ENCODE data around the gene PRKCZ. TPM values are rescaled to one million over a fixed set of nuclear protein-coding genes. Genes with fewer than 3 reads are reported as not detected.

The PRKCZ gene
- total and polyA plus RNA-seq, 2 experiments from 2014 or later, result 26.2 to 36.9 TPM

- peaks cover 25% of the 10 kb centered on the region for H3K36me3 Mint-ChIP-seq (ENCODE audit: low read depth)
- TF ChIP-seq STAT1 (IDR thresholded peaks at IDR 0.05; ENCODE audit: unreplicated experiment) (no peak), ZNF462 (CRISPR knock-in tag; IDR thresholded peaks at IDR 0.05) (no peak), ZNF331 (CRISPR knock-in tag; IDR thresholded peaks at IDR 0.05; ENCODE audit: low read depth) (no peak), CTCF (conservative IDR thresholded peaks at IDR 0.05; ENCODE audit: low read depth in 2 of 2) (no peak), EZH2 (IDR thresholded peaks at IDR 0.05; ENCODE audit: low read depth, unreplicated experiment) (no peak)
- no peak overlapping the region for H2AFZ ChIP-seq
- no peaks in the 10 kb centered on the region for H3K27me3 ChIP-seq (ENCODE audit: insufficient read depth)
- ATAC-seq (peak; percentile 18; the same call in 2 of the 3 replicates), DNase-seq (ENCODE audit: low spot score) (no peak)
- H3K27ac Mint-ChIP-seq, result no peak overlapping the region
- H3K4me1 ChIP-seq (ENCODE audit: insufficient read depth), result no peaks in the 10 kb centered on the region
- H3K9me2 ChIP-seq (ENCODE audit: insufficient read depth), result no peaks in the 10 kb centered on the region
- H3K4me3 ChIP-seq, result no peak overlapping the region
- no peaks in the 10 kb centered on the region for H3K36me3 ChIP-seq (ENCODE audit: insufficient read depth)
- no peaks in the 10 kb centered on the region for H3K79me2 ChIP-seq (replicated peaks; ENCODE audit: insufficient read depth)
- no peaks in the 10 kb centered on the region; the same call in 1 of the 2 replicates for H4K20me1 ChIP-seq (replicated peaks; ENCODE audit: insufficient read depth)
- peaks cover 3% of the 10 kb centered on the region; the same call in 1 of the 2 replicates for H3F3A ChIP-seq (replicated peaks; ENCODE audit: low read depth)
- H3K27me3 Mint-ChIP-seq (ENCODE audit: insufficient read depth, low read depth, poor library complexity), result peaks cover 20% of the 10 kb centered on the region
- H3K4me2 ChIP-seq, result no peak overlapping the region
- peaks cover 4% of the 10 kb centered on the region for H3K4me1 Mint-ChIP-seq
- H3K4me3 Mint-ChIP-seq, result no peak overlapping the region
- no peaks in the 10 kb centered on the region for H3K9me3 Mint-ChIP-seq
- 0 out of 2 replicates have a peak overlapping the region, but pooled peaks have one; percentile 55 for H3K27ac ChIP-seq (ENCODE audit: low read depth)
Measured at GRCh38 chr1:2179283-2180013, 129.2 kb downstream of the PRKCZ start.
